Fibroblast of skin of abdomen (primary cell): Measurements from ENCODE around the gene PRMT3.
"Not testable (repeated sequence)": the region's sequence is repeated elsewhere in the genome, so short reads cannot be mapped to it uniquely, and the experiment has no call there.

Source experiments
- DNase-seq: peaks from one replicate; pipeline ENCODE4 v3.0.0-alpha.2; 2013

The PRMT3 gene

DNA sequence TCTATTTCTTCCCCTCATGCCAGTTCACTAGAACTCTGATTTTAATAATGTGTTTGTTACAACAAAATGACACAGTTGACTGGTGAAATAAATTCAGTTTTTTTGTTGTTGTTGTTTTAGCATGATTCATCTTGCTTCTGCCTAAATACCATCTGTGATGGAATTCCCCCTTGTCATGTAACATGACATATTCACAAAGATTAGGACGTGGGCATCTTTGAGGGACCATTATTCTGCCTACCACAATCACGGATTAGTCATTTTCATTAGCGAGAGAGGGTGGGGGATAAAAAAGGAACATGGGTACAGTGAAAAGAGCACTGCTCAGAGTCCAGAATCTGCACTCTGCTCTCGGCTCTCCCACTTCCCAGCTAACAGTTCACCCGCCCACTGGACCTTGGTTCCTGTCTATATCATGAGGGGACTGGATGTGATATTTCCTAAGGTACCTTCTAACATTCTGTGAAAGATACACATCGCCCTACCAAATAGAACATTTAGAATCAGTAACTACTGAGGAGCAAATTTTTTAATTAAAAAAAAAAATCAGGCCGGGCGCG, 12.7 kb upstream of the PRMT3 start:
- no peak for DNase-seq

DNA sequence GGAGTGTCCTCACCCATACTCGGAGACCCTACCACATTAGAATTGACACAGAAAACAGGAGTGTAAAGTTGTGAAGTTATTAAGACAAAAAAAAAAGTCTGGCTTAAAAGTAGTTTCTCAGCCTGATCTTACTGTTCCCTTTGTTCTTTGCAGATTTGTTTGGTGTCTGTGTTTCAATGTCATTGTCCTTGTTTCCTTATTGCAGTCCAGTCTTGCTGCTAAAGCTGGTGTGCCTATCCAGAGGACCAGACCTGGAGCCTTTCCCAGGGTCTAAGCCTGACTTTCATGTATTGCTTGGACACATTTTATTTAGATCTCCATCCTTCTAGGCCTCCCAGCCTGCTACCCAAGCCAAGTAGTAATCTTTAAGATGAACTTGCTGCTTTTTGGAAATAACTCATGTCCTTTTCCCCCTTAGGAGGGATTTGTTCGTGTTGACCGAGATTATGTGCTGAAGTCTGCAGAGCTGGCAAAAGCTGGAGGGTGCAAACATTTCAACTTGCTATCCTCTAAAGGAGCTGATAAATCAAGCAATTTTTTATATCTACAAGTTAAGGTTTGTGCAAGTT, 11.3 kb upstream of the PRMT3 start:
- DNase-seq, result no peak

DNA sequence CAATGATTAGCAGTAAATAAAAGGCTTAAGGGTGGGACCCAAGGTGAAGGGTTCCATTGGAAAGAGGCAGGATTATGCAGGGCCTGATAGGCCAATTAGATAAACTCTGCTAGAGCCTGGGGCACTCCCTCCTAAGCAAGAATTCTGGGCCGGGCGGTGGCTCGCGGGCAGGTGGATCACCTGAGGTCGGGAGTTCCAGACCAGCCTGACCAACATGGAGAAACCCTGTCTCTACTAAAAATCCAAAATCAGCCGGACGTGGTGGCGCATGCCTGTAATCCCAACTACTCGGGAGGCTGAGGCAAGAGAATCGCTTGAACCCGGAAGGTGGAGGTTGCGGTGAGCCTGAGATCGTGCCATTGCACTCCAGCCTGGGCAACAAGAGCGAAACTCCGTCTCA, 1.5 kb upstream of the PRMT3 start:
- DNase-seq, result not testable (repeated sequence)

DNA sequence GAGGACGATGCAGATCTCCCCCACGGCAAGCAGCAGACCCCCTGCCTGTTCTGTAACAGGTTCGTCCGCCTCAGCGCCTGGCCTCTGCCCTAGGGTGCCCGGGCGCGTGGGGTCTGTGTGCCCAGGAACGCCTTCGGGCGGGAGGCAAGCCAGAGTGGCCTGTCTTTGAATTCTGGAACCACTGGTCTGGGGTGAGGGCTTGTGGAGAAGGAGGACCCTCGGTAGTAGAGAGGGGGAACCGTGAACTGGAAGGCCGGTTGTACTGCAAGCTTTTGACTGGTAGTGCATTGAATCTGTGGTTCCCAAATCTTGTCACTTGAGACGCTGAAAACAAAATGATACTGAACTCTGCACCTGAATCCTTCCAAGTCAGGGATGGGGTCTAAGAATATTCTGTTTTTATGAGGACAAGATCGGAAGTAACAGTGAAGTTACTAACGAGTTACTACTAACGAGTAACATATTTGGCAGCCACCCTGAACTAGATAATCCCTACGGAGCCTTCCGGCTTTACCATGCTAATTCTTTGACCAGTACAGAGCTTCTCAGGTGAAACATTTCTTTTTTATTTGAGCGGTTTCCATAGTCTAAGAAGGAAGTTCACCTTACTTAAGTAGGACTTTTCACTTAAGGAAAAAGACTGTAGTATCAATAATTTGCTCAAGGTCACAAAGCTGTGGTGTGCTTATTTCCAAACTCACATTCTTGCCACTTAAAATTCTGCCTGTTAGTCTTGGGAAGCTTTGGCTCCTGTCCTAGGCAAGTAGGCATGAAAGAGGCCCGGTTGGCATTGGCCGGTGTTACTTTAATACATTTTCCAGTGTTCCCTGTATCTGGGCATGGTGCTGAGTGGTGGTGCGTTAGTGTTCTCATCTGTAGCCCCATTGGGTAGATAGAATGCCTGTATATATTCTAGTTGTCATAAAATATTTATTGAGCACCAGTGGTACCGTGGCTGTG, 860 bp downstream of the PRMT3 start:
- no peak for DNase-seq

DNA sequence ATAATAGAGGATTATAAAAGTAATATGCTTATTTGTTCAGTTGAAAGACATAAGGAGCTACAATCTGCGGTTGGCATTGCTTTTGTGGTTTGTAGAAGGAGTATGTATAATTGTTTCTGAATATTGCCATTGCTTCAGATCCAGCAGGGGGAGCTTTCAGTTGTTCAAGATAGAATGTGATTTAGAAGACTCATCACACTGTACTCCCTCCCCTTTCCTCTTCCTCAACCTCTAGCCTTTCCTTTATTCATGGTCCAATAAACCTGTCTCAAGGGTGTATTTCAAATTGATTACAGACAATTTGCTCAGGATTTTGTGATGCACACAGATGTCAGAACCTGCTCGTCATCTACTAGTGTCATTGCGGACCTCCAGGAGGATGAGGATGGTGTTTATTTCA, 9.8 kb downstream of the PRMT3 start:
- peak; percentile 52 for DNase-seq

DNA sequence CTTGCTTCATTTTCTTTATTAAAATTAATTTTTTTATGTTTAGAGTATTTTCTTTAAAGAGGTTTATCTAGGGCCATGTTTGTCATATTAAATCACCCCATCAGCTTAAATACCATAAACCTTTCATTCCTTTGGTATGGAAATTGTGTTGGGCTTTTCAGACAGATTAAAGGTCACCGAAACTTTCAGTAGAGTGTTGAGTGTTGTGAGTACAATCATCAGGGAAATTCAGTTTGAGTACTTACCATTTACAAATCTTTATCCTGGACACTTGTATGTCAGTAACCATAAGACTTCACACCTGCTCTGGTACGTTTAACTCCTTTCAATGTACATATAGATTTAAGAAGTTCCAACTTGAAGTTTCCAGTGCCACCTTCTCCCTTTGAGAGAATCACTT, 12.0 kb downstream of the PRMT3 start:
- DNase-seq, result no peak

DNA sequence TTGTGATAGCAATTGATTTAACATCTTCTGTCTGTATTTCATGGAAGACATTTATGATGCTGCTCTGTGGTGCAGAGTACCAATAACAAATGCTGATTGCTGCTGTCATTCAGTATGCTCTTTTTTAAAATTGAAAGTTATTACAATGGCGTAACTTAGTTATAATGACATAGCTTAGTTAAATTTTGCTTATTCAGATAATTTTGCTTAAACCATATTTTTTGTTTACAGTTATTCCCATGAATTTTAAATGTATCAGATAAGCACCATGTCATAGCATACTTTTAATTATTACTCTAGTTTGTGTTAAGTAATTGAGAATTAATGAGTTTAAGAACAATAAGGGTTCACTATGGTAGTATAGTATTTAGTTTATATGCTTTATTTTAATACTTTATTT, 15.5 kb downstream of the PRMT3 start:
- DNase-seq, result no peak

DNA sequence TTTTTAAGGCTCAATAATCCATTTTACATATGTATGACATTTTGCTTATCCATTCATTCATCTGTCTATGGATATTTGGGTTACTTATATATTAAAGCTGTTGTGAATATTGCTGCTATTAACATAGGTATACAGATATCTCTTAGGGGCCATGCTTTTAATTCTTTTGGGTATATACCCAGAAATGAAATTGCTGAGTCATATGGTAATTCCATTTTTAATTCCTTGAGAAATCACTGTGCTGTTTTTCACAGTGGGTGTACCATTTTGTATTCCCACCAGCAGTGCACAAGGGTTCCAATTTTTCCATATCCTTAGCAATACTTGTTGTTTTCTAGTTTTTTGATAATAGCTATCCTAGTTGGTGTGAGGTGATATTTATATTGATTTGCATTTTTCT, 19.0 kb downstream of the PRMT3 start:
- no peak for DNase-seq

DNA sequence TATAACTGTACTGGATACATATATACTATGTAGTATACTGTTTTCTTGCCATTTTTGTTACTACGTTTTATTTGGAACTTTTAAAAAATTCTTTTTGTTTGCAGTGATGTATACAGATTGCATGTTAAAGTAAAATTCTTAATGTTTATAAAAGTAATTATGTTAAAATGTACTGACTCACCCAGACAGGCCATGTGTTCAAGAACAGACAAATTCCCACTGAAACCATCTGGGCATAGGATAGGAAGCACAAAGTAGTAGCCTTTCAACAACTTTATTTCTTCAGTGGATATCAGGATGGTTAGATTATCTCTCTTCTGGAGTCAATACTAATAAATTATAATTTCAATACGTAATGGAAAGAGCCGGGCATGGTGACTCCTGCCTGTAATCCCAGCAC, 19.8 kb downstream of the PRMT3 start:
- DNase-seq, result no peak

DNA sequence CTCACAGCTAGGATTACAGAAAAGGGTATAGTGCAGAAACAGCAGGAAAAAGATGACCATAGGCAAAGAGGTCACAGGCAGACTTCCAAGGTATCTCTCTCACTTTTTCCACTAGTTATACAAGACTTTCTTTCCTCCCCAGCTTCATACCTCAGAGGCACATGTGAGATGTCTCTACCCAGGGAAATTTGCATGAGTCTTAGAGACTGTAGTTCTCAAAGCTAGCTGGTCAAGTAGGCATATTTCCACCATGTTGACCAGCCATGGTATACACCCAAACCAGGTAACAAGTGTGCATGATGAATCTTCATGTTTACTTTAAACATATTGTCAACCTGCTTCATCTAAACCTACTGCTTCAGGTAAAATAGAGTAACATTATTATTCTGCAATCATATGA, 27.9 kb downstream of the PRMT3 start:
- DNase-seq, result no peak

DNA sequence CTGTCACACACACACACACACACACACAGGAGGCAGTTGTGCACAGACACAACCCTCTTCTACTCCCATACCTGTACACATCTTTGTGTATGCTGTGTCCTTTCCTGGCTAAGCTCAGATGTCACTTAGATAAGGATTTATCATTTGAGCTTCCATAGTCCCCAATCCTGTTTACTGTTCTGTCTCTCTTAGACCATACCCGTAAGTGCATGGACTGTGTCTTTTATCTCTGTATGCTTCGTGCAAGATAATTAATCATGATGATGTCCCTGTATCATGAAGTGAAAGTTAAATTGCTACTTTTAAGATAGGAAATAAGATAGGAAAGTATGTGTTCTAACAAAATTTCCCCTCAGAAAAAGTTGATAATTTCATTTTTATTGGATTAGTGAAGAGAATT, 30.3 kb downstream of the PRMT3 start:
- DNase-seq, result no peak

DNA sequence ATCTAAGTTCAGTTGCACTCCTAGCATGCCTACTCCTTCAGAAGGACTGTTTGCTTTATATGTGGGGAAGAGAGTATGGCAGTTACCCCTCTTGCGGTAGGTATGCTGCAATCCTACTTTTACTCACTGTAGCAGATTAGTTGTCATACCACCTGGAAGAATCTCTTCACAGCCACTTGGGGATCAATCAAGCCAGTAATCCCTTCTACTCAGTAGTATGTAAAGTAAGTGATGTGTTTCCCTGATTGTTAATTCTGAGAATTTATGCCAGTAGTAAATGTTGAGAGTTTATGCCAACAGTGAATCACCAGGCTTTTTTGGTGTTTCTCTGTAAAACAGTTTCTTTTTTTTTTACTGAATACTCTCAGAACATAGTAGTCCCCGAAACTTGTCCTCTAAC, 34.4 kb downstream of the PRMT3 start:
- no peak for DNase-seq

DNA sequence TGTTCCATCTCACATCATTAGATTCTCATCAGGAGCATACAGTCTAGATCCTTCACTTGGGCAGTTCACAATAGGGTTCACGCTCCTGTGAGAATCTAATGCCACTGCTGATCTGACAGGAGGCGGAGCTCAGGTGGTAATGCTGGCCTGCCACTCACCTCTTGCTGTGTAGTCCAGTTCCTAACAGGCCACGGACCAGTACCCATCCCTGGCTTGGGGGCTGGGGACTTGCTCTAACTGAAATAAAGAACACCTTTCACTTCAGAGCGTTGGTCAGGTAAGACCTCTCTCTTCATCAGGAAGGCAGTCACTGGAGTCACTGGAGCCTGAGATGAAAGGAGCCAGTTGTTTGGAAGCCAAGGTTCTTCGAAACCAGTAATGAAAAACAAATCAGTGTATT, 41.7 kb downstream of the PRMT3 start:
- no peak for DNase-seq

DNA sequence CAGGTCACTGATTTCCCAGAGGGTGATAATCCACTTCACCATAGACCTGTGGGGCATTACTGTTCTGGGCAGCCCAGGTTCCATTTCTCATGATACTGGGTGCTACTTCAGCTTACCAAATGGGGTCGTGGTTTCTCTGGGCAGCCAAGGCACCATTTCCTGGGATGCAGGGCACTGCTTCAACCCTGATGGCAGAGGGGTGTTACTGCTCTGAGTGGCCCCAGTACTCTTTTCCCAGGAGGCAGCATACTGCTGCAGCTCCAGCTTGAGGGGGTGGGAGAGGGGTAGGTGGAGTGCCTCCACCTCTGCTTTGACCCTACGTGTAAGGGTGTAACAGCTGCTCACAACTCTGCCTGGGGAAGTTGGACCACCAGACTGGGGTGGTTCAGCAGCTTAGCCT, 51.1 kb downstream of the PRMT3 start:
- DNase-seq, result no peak

DNA sequence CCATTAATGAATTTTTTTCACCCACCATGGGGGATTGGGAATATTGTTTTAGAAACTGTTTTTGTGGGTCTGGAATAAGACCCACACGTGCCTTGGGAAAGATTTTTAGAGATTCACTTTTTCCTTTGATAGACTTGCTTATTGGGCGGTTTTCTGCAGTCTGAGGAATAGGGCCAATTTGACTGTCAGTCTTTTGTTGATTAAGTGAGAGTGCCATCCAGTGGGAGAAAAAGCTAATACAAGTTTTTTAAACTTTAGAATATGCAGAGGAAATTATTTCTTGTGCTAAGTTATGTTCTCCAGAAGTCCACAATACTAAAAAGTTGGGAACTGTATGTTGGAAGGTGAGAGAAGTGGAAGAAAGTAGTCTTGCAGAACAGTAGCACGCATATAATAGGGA, 56.1 kb downstream of the PRMT3 start:
- DNase-seq, result peak; percentile 10

DNA sequence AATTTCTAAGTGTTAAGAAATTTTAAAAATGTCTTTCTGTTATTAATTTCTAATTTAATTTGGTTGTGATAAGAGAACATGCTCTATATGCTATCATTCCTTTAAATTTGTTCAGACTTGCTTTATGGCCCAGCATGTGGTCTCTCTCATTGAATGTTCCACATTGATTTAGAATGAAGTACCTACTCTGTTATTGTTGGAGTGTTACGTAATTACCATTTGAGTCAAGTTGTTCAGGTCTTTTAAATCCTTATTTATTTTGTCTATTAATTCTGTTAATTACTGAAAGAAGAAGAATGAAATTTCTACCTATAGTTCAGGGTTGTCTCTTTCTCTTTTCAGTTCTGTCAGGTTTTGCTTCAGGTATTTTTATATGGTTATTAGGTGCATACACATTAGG, 57.0 kb downstream of the PRMT3 start:
- DNase-seq, result no peak

DNA sequence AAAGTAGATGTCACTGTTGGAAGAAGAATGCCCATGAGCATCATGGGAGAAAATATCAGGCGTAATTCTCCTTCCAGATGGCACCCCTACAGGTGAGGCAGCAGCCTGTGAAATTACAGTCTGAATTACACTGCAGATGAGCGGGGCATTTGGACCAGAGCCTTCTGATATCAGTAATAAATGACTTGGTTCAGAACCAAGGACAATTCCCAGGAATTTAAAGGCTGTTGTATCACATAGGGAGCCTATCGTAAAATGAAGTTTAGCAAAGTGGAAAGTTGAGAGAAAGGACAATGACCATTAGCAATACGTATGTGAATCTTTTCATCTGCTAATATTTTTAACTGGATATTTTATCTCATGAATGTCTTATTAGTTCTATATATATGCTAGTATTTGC, 61.3 kb downstream of the PRMT3 start:
- DNase-seq, result no peak

DNA sequence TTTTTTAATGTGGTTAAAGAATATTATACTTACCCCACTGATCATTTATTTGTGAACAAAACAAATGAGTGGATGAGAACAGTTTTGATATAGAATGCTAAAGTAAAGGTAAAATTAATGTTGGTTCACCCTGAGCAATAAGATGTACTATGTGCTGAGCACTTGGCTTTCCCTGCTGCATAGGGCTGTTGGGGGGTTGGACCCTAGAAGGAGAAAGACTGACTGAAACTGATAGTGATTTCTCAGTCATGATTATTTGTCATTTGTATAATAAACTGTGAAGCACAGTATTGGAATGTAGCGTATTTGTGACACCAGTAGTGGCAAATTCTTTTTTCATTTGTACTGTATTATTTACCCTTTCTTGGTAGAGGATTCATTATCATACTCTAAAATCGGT, 63.3 kb downstream of the PRMT3 start:
- no peak for DNase-seq

DNA sequence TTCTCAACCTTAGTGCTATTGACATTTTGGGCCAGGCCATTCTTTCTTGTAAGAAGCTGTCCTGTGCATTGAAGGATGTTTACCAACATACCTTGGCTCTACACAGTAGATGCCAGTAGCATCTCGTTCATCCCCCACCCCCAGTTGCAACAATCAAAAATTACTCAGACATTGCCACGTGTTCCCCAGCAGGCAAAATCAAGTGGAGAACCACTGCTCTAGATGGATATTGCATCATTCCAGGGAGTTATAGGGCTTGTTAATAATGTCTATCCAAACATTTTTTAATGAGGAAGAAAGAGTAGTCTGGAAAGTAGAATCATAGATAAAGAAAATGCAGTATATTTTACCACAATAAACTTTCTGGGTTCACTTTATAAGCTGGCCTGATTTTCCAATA, 64.1 kb downstream of the PRMT3 start:
- peak; percentile 36 for DNase-seq

DNA sequence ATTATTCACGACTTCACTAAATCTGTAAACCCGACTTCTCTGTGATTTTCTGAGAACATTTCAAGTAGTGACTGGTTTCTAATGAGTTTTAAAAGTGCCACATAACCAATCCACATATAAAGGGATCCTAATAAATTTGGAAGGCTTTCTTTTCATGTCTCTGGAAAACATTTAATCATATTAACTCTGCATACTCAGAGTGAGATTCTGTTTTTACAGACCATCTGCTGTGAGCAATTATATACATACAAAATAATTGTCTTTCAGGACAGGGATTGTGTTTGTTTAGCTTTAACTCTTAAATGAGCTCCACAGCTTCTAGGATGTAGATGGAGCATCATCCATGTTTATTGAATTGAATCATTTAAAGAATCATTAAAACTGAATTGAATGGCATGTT, 65.1 kb downstream of the PRMT3 start:
- DNase-seq, result no peak

DNA sequence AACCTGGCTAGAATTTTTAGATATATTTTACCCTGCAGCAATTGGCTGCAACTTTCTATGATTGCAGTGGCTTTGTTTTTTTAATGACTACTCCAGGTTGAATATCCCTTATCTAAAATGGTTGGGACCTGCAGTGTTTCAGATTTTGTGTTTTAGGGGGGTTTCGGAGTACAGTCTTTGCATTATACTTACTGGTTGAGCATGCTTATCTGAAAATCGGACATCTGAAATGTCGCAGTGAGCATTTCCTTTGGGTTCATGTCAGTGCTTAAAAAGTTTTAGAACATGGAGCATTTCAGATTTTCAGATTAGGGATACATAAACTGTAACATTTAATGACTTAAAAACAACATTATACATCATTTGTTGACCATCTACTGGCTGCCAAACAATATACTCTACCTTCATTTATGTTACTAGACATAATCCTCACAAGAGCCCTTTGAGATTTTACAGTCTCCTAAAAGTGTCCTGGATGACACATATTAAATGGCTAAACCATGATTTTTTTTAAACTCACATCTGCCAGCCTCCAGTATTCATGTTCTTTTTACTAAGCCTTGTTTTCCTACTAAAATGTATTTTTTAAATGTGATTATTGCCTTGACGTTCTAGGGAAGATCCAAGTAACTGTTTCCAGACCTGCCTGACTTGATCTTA, 66.3 kb downstream of the PRMT3 start:
- no peak for DNase-seq

DNA sequence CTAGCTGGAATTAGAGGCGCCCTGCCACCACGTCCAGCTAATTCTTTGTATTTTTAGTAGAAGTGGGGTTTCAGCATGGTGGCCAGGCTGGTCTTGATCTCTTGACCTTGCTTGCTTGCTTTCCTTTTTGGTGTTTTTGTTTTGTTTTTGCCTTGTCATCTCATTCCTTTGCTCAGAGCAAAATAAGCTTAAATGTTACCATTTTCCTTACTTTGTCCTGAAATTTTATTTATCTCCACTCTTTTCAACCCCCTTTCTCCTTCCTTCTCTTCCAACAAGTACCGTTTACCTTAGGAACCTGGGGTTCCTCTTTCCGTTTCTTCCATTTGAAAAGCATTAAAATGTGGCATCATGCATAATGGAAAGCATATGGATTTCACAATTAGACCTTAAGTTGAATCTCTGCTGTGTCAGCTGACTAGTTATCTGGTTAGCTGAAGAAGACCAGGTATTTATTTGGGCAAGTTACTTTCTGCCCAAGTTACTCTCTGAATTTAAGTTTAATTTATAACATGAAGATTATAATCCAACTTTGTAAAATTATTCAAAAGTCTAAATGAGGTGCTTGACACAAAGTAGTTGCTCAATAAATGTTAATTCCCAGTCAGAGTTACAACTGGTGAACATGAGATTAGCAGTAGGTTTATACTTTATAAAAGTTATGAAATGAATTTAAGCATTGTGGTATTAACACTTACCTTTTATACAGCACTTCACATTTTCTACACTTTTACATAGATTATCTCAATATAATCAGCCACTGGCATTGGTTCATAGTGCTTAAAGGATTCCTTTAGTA, 69.7 kb downstream of the PRMT3 start:
- no peak for DNase-seq
